Right atrium auricular region (tissue), 2 donors: ENCODE data around the gene WDFY1. TPM values are rescaled to one million over a fixed set of nuclear protein-coding genes. Genes with fewer than 3 reads are reported as not detected.

Experiments used
- DNase-seq: peaks from one replicate; pipeline ENCODE4 v3.0.0-alpha.2; 2019; ENCODE audit warnings: low spot score
- H3K27ac ChIP-seq, 2 donors: fragments of 200-600 bp; sonication (generic); 1 replicate in 1 of 2; 2 replicates in 1 of 2; pipeline ENCODE4 v1.5.1; 2016 to 2019
- H3K27me3 ChIP-seq, 2 donors: fragments of 200-600 bp; sonication (generic); one replicate each; pipeline versions ENCODE4 v1.5.1 to v1.6.0; 2017 to 2019
- H3K36me3 ChIP-seq: fragments of 200-600 bp; sonication (generic); one replicate; pipeline ENCODE4 v1.5.1; 2016
- H3K4me1 ChIP-seq, 2 donors: fragments of 200-600 bp; sonication (generic); one replicate each; pipeline versions ENCODE4 v1.5.1 to v1.6.0; 2017 to 2019
- H3K4me3 ChIP-seq, 2 donors: fragments of 200-600 bp; sonication (generic); 1 replicate in 1 of 2; 2 replicates in 1 of 2; pipeline ENCODE4 v1.5.1; 2017 to 2019; ENCODE audit warnings: mild to moderate bottlenecking in 1 of 2, moderate library complexity in 1 of 2
- H3K9me3 ChIP-seq, 2 donors: fragments of 200-600 bp; sonication (generic); one replicate each; pipeline ENCODE4 v1.5.1; 2019
- total RNA-seq, 2 donors: library from RNA; depleted of rRNA; stranded (reverse); fragments of >200 nt; gene quantifications; one replicate each; pipeline ENCODE4 v1.1.0, GENCODE V29; 2016
- TF ChIP-seq, protein P1 (sequence below), 2 donors: fragments of 200-600 bp; sonication (generic); IDR thresholded peaks; one replicate each; pipeline ENCODE4 v1.5.1; 2019; ENCODE audit warnings: antibody characterized with exemption in 2 of 2

WDFY1 gene
- total RNA-seq, 2 donors from 2014 or later: 13.8 to 16.8 TPM

DNA sequence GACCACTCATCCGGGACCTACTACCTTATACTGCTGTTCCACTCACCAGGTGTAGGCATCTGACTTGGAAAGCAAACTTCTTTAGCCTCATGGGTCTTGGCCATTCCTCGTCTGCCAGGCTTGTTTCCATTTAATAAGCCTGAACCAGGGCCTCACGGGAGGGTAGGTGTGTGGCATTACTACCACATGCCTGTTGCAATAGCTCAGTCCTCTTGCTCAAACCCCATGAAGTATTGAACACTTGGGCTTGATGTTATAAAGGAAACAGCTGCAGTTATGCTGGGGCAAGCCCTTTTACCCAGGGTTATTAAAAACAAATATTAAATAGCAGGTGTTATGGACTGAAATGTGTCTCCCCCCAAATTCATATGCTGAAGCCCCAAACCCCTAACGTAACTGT, 33.3 kb upstream of the WDFY1 start:
- Histone ChIP-seq H3K36me3 (no peaks in the 10 kb centered on the region), H3K4me1 (no peaks in the 10 kb centered on the region), H3K4me3 (no peak overlapping the region), H3K9me3 (no peaks in the 10 kb centered on the region), H3K27ac (no peak overlapping the region), H3K27me3 (no peaks in the 10 kb centered on the region)
- TF ChIP-seq, protein P1, sequence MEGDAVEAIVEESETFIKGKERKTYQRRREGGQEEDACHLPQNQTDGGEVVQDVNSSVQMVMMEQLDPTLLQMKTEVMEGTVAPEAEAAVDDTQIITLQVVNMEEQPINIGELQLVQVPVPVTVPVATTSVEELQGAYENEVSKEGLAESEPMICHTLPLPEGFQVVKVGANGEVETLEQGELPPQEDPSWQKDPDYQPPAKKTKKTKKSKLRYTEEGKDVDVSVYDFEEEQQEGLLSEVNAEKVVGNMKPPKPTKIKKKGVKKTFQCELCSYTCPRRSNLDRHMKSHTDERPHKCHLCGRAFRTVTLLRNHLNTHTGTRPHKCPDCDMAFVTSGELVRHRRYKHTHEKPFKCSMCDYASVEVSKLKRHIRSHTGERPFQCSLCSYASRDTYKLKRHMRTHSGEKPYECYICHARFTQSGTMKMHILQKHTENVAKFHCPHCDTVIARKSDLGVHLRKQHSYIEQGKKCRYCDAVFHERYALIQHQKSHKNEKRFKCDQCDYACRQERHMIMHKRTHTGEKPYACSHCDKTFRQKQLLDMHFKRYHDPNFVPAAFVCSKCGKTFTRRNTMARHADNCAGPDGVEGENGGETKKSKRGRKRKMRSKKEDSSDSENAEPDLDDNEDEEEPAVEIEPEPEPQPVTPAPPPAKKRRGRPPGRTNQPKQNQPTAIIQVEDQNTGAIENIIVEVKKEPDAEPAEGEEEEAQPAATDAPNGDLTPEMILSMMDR (IDR thresholded peaks at IDR 0.05): no peak
- no peak for DNase-seq

DNA sequence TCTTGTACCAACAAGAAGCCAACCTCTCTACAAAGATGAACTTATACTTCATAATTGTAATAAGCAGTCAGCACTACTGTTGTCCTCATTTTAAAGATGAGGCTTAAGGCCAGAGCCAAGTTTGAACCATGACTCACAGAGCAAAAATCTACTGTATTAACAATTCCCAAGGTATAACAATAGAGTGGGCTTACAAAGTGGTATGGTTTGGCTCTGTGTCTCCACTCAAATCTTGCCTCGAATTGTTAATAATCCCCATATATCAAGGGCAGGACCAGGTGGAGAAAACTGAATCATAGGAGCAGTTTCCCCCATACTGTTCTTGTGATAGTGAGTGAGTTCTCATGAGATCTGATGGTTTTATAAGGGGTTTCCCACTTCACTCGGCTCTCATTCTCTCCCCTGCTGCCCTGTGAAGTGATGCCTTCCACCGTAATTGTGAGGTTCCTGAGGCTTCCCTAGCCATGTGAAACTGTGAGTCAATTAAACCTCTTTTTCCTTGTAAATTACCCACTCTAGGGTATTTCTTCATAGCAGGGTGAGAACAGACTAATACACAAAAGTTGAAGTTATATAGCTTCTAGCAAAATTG, 31.6 kb upstream of the WDFY1 start:
- Histone ChIP-seq H3K27me3 (no peaks in the 10 kb centered on the region), H3K4me1 (no peaks in the 10 kb centered on the region), H3K27ac (no peak overlapping the region), H3K4me3 (no peak overlapping the region), H3K36me3 (no peaks in the 10 kb centered on the region), H3K9me3 (no peaks in the 10 kb centered on the region)
- DNase-seq: no peak
- TF ChIP-seq, protein P1 (IDR thresholded peaks at IDR 0.05): no peak

GRCh38 chr2:223973606-223974005, 28.5 kb upstream of the WDFY1 start:
- TF ChIP-seq, protein P1 (IDR thresholded peaks at IDR 0.05): no peak
- Histone ChIP-seq H3K27ac (no peak overlapping the region), H3K9me3 (no peaks in the 10 kb centered on the region), H3K4me3 (no peak overlapping the region), H3K4me1 (no peaks in the 10 kb centered on the region), H3K36me3 (peaks cover under 1% of the 10 kb centered on the region), H3K27me3 (no peaks in the 10 kb centered on the region)
- no peak for DNase-seq

GRCh38 chr2:223972656-223973102, 27.5 kb upstream of the WDFY1 start:
- TF ChIP-seq, protein P1 (IDR thresholded peaks at IDR 0.05): no peak
- peaks cover 10% of the 10 kb centered on the region for H3K36me3 ChIP-seq
- DNase-seq: no peak
- no peak overlapping the region for H3K27ac ChIP-seq
- H3K4me1 ChIP-seq: no peaks in the 10 kb centered on the region
- no peak overlapping the region for H3K4me3 ChIP-seq
- H3K27me3 ChIP-seq: no peaks in the 10 kb centered on the region
- H3K9me3 ChIP-seq: no peaks in the 10 kb centered on the region

- H3K36me3 ChIP-seq: peaks cover 19% of the 10 kb centered on the region
- no peaks in the 10 kb centered on the region for H3K4me1 ChIP-seq
- no peaks in the 10 kb centered on the region for H3K27me3 ChIP-seq
- no peak for DNase-seq
- H3K9me3 ChIP-seq: no peaks in the 10 kb centered on the region
- TF ChIP-seq, protein P1 (IDR thresholded peaks at IDR 0.05): no peak
- no peak overlapping the region for H3K27ac ChIP-seq
- H3K4me3 ChIP-seq: no peak overlapping the region
Observed at GRCh38 chr2:223971731-223972130, 26.6 kb upstream of the WDFY1 start.
